Choroid plexus epithelial cell (primary cell): ENCODE results near the gene CA10.

ENCODE experiments used
- DNase-seq: peaks from one replicate; pipeline ENCODE4 v3.0.0-alpha.2; 2010; ENCODE audit warnings: low read depth
- H3K4me3 ChIP-seq: 2 replicates; pipeline ENCODE4 v1.5.1; 2011; ENCODE audit warnings: low read depth, mild to moderate bottlenecking, control low read depth, low read length, moderate library complexity
- TF ChIP-seq, protein P1 (sequence below): conservative IDR thresholded peaks from 2 replicates; pipeline ENCODE4 v1.5.1; 2011; ENCODE audit warnings: low read depth, mild to moderate bottlenecking, control low read depth, inconsistent platforms, low read length, moderate library complexity

The CA10 gene

DNA sequence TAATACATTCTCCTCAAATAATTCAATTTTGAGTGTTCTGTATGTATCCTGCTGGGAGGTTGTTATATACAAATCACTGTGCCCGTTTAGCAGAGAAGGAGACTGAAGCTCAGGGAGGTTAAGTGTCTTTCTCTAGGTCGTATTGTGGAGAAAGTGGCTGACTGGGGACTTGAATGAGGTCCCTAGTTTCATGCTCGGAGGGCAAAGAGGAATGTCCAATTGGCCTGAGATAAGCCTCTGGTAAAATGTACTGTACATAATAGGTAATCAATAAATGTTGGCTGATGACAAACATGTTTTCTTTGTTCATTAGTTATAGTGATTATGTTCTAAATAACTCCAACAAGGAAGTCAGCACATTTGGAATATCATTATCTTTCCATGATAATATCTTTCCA, 455.6 kb downstream of the CA10 start:
- no peak overlapping the region for H3K4me3 ChIP-seq
- no peak for DNase-seq
- TF ChIP-seq, protein P1, sequence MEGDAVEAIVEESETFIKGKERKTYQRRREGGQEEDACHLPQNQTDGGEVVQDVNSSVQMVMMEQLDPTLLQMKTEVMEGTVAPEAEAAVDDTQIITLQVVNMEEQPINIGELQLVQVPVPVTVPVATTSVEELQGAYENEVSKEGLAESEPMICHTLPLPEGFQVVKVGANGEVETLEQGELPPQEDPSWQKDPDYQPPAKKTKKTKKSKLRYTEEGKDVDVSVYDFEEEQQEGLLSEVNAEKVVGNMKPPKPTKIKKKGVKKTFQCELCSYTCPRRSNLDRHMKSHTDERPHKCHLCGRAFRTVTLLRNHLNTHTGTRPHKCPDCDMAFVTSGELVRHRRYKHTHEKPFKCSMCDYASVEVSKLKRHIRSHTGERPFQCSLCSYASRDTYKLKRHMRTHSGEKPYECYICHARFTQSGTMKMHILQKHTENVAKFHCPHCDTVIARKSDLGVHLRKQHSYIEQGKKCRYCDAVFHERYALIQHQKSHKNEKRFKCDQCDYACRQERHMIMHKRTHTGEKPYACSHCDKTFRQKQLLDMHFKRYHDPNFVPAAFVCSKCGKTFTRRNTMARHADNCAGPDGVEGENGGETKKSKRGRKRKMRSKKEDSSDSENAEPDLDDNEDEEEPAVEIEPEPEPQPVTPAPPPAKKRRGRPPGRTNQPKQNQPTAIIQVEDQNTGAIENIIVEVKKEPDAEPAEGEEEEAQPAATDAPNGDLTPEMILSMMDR = no peak

DNA sequence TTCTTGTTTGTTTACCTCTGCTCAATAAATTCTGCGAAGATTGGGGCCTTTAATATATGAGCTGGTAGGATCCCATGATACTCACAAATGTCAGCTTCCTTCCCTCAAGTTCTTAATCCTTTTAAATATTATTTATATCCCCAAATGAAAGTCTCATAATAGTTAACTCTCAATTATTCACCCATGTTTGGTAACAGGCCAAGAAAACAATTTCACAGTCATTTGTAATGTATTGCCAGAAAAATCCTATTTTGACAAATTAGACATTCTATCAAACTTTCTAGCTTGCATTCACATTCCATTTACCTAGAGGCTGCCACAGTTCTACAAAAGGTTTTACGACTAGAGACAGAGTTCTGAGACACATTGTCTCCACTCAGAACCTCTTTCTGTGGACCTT, 457.0 kb downstream of the CA10 start:
- TF ChIP-seq, protein P1 = no peak
- no peak for DNase-seq
- H3K4me3 ChIP-seq = no peak overlapping the region

DNA sequence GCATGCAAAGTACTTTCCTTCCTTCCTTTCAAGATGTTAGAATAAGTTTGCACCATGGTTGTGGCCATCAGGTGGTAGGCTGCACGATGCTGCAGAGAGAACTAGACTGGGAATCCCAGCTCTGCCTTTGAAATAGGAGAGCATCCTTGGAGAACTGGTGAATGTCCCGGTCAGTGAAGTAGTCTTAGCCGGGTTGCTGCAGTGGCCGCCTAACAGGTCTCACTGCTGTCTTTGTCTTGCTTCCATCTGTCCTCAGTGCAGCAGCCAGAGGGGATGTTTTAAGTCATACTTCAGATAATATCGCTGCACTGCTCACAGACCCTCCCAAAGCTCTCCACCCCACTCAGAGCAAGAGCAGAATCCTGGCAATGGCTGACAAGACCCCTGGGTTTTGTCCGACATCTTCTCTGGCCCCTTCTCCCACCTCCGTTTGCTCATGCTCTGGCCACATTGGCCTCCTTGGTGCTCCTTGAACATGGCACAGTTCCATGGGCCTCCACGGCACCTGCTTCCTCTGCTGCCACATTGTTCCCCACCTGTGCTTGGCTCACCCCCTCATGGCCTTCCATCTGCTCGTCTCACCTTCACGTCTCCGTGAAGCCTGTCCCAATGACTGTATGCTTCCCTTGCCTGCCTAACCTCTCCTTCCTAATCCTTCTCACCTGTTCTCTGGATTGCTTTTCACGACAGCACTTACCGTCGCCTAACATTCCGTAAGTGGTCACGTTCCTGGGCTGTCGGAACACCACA, 458.3 kb downstream of the CA10 start:
- TF ChIP-seq, protein P1 = no peak
- H3K4me3 ChIP-seq = no peak overlapping the region
- no peak for DNase-seq

DNA sequence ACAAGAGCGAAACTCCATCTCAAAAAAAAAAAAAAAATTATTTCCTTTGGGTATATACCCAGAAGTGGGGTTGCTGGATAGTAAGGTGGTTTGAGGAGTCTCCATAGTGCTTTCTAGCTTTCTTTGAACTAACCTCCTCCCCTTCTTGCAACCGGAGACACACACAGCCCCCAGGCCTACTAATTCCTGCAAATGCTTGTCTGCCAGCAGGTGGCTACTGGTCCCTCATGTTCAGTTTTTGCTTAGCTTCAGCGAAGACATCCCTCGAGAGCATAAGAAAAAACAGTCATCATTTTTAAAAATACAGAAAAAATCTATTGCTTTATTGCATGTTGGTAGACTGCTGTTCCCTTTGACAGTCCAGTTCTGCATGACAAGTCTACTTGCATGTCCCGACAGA, 459.2 kb downstream of the CA10 start:
- DNase-seq = no peak
- no peak overlapping the region for H3K4me3 ChIP-seq
- TF ChIP-seq, protein P1 = no peak

DNA sequence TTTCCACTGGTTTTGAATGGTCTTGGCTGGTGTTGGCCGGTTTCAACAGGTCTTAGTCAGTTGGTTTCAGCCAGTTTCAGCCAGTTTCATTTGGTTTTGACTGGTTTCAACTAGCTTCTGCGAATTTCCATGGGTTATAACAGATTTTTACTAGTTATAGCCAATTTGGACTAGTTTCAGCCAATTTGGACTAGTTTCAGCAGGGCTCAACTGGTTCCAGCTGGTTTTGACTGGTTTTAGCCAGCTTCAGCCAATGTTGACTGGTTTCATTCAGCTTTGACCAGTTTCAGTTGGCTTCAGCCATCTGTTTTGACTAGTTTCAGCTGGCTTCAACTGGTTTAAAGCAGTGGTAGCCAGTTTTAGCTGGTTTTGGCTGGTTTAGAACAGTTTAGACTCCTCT, 465.6 kb downstream of the CA10 start:
- TF ChIP-seq, protein P1 = no peak
- no peak for DNase-seq
- no peak overlapping the region for H3K4me3 ChIP-seq

DNA sequence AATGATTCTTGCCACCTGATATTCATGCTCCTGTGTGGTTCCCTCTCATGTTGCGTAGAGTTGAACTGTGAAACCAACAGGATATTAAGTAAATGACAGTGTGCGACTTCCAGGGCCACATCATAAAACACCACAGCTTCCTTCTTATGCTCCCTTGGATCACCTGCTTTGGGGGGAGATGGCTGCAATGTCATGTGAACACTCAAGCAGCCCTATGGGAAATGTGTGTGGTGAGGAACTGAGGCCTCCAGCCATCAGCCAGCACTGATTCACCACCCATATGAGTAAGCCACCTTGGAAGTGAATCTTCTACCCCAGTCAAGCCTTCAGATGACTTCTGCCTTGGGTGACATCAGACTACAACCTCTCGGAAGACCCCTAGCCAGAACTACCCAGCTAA, 470.6 kb downstream of the CA10 start:
- TF ChIP-seq, protein P1 = no peak
- no peak for DNase-seq
- H3K4me3 ChIP-seq = no peak overlapping the region

DNA sequence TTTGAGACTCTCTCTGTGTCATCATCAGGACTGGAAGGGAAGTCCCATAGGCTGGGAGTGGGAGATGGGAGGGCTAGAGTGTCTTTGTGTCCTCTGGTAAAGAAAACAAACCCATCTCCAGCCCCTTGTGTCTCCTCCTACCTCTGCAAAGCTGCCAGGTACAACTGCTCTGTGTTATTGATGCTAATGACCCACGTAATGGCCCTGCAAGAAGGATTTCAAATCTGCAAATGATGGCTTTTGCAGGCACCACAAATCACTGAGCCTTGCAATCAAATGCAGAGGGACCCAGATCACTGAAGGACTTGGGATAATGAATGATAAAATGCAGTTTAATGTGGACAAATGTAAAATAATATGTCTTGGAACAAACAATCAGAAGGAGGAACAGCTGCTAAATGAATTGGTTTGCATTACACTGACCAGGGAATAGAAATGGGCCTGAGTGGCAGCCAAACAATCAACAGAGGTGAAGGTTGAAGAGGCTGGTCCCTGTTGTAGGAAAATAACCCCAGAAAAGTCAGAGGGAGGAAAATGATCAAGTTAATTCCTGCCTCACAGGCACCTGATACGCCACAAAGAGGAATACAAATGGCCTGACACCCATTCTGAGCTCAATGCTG, 473.1 kb downstream of the CA10 start:
- TF ChIP-seq, protein P1 = no peak
- no peak for DNase-seq
- H3K4me3 ChIP-seq = no peak overlapping the region
